Measurements from ENCODE around the gene SMIM44. TPM values are rescaled to one million over a fixed set of nuclear protein-coding genes. Genes with fewer than 3 reads are reported as not detected.

The SMIM44 gene
- total RNA-seq, 1 donor from 2014 or later, result not detected

- DNase-seq (peak; percentile 100), ATAC-seq (ENCODE audit: poor library complexity) (peak; percentile 97)
- intact Hi-C loops (cut with DNase I), result no loop called here
These were observed 22.6 kb upstream of the SMIM44 start, which contains the start of gene FZR1 for GRCh38 chr19:3505598-3506383. Gene FZR1, plus strand, starts transcription at chr19:3506311. Its CDS starts 16,679 bp downstream, at chr19:3522990.

- intact Hi-C loops (cut with DNase I), result no loop called here
- ATAC-seq (ENCODE audit: poor library complexity) (no peak), DNase-seq (no peak)
These were observed 21.5 kb upstream of the SMIM44 start for GRCh38 chr19:3504735-3505134.

- ATAC-seq (ENCODE audit: poor library complexity) (no peak), DNase-seq (no peak)
- intact Hi-C loops (cut with DNase I), result no loop called here
These were observed 19.9 kb upstream of the SMIM44 start for GRCh38 chr19:3503036-3503572.

GRCh38 chr19:3501780-3502179 lies 18.5 kb upstream of the SMIM44 start:
- no peak for ATAC-seq (ENCODE audit: poor library complexity)
- intact Hi-C loops (cut with DNase I), result no loop called here
- DNase-seq, result no peak

GRCh38 chr19:3500429-3501101 lies 17.3 kb upstream of the SMIM44 start, which contains the start of gene DOHH:
Gene DOHH, minus strand, starts transcription at chr19:3500674. Its CDS starts 3,860 bp downstream, at chr19:3496814.
- DNase-seq (peak; percentile 97), ATAC-seq (ENCODE audit: poor library complexity) (peak; percentile 97)
- intact Hi-C loops (cut with DNase I), result no loop called here

GRCh38 chr19:3499738-3500428 lies 16.6 kb upstream of the SMIM44 start:
- ATAC-seq (ENCODE audit: poor library complexity) (no peak), DNase-seq (no peak)
- intact Hi-C loops (cut with DNase I), result no loop called here

- intact Hi-C loops (cut with DNase I), result no loop called here
- DNase-seq (no peak), ATAC-seq (ENCODE audit: poor library complexity) (no peak)
These were observed 14.7 kb upstream of the SMIM44 start for GRCh38 chr19:3497757-3498520.

GRCh38 chr19:3496392-3497273 lies 13.4 kb upstream of the SMIM44 start:
- intact Hi-C loops (cut with DNase I), result no loop called here
- ATAC-seq (ENCODE audit: poor library complexity) (no peak), DNase-seq (no peak)

GRCh38 chr19:3494559-3494958 lies 11.3 kb upstream of the SMIM44 start:
- intact Hi-C loops (cut with DNase I), result no loop called here
- ATAC-seq (ENCODE audit: poor library complexity) (no peak), DNase-seq (no peak)

- intact Hi-C loops (cut with DNase I), result no loop called here
- ATAC-seq (ENCODE audit: poor library complexity) (no peak), DNase-seq (no peak)
These were observed 10.8 kb upstream of the SMIM44 start for GRCh38 chr19:3494051-3494450.

GRCh38 chr19:3493651-3494050 lies 10.4 kb upstream of the SMIM44 start:
- intact Hi-C loops (cut with DNase I), result no loop called here
- DNase-seq, result no peak
- ATAC-seq (ENCODE audit: poor library complexity), result no peak

- ATAC-seq (ENCODE audit: poor library complexity) (no peak), DNase-seq (no peak)
- intact Hi-C loops (cut with DNase I), result no loop called here
These were observed 9.7 kb upstream of the SMIM44 start for GRCh38 chr19:3492919-3493318.

GRCh38 chr19:3492131-3492839 lies 9.0 kb upstream of the SMIM44 start:
- intact Hi-C loops (cut with DNase I), result no loop called here

GRCh38 chr19:3491396-3492119 lies 8.3 kb upstream of the SMIM44 start:
- intact Hi-C loops (cut with DNase I), result no loop called here
- DNase-seq (no peak), ATAC-seq (ENCODE audit: poor library complexity) (no peak)

More at GRCh38 chr19:3492131-3492839, 9.0 kb upstream of the SMIM44 start:
- ATAC-seq (ENCODE audit: poor library complexity), result no peak
- no peak for DNase-seq

GRCh38 chr19:3482507-3483225 lies 575 bp downstream of the SMIM44 start:
- peak; percentile 40 for DNase-seq
- ATAC-seq (ENCODE audit: poor library complexity), result no peak
- intact Hi-C loops (cut with DNase I), result no loop called here
